Effector memory CD8-positive, alpha-beta T cell (primary cell): ENCODE data around the gene OR2W1.

Source experiments
- ATAC-seq: fragments of 150-1000 bp; cut with Tn5 transposase; replicated peaks from 2 replicates; pipeline ENCODE4 v1.10.0; 2021; ENCODE audit warnings: mild to moderate bottlenecking, moderate library complexity
- DNase-seq, 3 experiments: peaks; one replicate each; pipeline ENCODE4 v3.0.0; 2021
- H3K27ac Mint-ChIP-seq, 2 donors: one replicate each; pipeline ENCODE4 v1.8.0; 2022; ENCODE audit warnings: mild to moderate bottlenecking in 2 of 2, mixed read lengths in 2 of 2, moderate library complexity in 2 of 2
- H3K27me3 Mint-ChIP-seq, 2 donors: one replicate each; pipeline ENCODE4 v1.8.0; 2022; ENCODE audit warnings: mixed read lengths in 2 of 2
- H3K36me3 Mint-ChIP-seq: one replicate; pipeline ENCODE4 v1.8.0; 2022; ENCODE audit warnings: mild to moderate bottlenecking, moderate library complexity, mixed read lengths; ENCODE audit not compliant: insufficient read depth
- H3K4me1 Mint-ChIP-seq, 2 donors: one replicate each; pipeline ENCODE4 v1.8.0; 2022; ENCODE audit warnings: low read depth in 2 of 2, mixed read lengths in 2 of 2
- H3K4me3 Mint-ChIP-seq, 2 donors: one replicate each; pipeline ENCODE4 v1.8.0; 2022; ENCODE audit warnings: mild to moderate bottlenecking in 2 of 2, mixed read lengths in 2 of 2, moderate library complexity in 2 of 2
- H3K9me3 Mint-ChIP-seq, 2 donors: one replicate each; pipeline ENCODE4 v1.8.0; 2022; ENCODE audit warnings: mixed read lengths in 2 of 2

Gene OR2W1

DNA sequence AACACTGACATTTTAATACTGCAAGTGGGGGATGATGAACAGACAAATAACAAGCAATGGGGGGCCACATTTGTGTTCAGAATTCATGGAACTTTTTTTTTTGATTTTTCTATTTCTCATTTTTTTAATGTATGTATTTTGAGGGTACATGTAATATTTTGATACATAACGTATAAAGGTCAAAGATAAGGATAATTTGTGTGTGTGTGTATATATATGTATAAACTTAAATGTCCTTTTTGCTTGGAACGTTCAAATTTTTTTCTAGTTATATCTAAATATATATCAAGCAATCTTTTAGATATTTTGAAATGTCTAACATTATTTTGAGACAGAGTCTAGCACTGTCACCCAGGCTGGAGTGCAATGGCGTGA is 27.6 kb downstream of the OR2W1 start:
- no peak overlapping the region for H3K27ac Mint-ChIP-seq
- DNase-seq (no peak), ATAC-seq (no peak)
- no peak overlapping the region for H3K4me3 Mint-ChIP-seq
- peaks cover 12 to 16% of the 10 kb centered on the region in 2 donors for H3K4me1 Mint-ChIP-seq
- peaks cover 3% of the 10 kb centered on the region for H3K36me3 Mint-ChIP-seq
- peaks cover 31 to 48% of the 10 kb centered on the region in 2 donors for H3K27me3 Mint-ChIP-seq
- no peaks in the 10 kb centered on the region for H3K9me3 Mint-ChIP-seq

DNA sequence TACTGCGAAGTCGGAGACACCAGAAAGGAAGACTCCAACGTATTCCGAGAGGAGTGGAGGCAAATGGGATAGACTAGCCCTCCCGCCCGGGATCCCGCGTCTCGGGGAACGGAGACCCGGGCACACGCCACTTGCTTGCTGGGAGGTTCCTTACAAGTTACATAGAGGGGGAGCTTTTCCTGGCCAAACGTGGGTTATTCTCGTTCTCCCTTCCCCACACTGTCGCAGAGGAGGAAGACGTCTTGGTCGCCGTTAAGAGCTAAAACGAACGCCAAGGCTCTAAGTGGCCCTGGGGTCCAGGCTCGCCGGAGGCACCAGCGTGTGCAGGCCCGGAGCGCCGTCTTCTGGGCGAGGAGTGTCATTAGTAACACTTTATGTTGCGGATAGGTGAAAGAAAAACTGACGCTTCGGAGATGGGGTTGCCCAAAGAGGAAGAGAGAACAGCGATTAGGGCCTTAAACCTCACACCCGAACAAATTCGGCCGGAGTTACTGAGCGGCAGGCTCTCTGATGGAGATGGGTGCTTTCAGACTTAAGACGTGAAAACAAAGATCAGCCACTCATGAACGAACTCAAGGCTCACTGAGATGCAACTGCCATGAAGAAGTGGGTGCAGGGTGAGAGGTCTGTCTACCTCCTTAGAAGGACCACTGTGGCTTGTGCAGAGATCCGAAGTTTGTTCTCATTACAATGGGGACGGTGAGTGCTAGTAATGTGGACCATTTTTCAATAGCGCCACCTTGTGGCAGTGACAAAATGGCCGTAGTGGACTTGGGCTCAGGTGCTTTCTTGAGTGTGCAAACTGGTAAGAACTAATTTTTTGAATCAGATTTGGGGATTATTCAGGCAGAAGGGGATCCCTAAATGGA is 28.2 kb downstream of the OR2W1 start:
- Mint-ChIP-seq H3K27me3 (peaks cover 26 to 48% of the 10 kb centered on the region in 2 donors), H3K27ac (peak overlapping the region in 1 of 2 donors; percentile 29), H3K9me3 (no peaks in the 10 kb centered on the region), H3K4me3 (peak overlapping the region; percentile 85 to 86), H3K4me1 (peaks cover 12 to 16% of the 10 kb centered on the region in 2 donors), H3K36me3 (peaks cover 3% of the 10 kb centered on the region)
- peak; percentile 80 to 83 (median 82) for DNase-seq
- peak; percentile 84 for ATAC-seq

GRCh38 chr6:29014729-29015608 is 30.0 kb downstream of the OR2W1 start:
- peak overlapping the region in 1 of 2 donors; percentile 85 for H3K4me3 Mint-ChIP-seq
- no peak for ATAC-seq
- no peaks in the 10 kb centered on the region for H3K9me3 Mint-ChIP-seq
- peaks cover 2% of the 10 kb centered on the region for H3K36me3 Mint-ChIP-seq
- no peak overlapping the region for H3K27ac Mint-ChIP-seq
- peaks cover 16 to 22% of the 10 kb centered on the region in 2 donors for H3K4me1 Mint-ChIP-seq
- H3K27me3 Mint-ChIP-seq, result peaks cover 29 to 49% of the 10 kb centered on the region in 2 donors
- DNase-seq, result no peak

- no peaks in the 10 kb centered on the region for H3K36me3 Mint-ChIP-seq
- peak in 1 of 3 experiments; percentile 16 for DNase-seq
- peak overlapping the region; percentile 79 to 95 for H3K4me3 Mint-ChIP-seq
- H3K4me1 Mint-ChIP-seq, result peaks cover 8 to 11% of the 10 kb centered on the region in 2 donors
- H3K27me3 Mint-ChIP-seq, result peaks cover 36 to 59% of the 10 kb centered on the region in 2 donors
- H3K9me3 Mint-ChIP-seq, result no peaks in the 10 kb centered on the region
- H3K27ac Mint-ChIP-seq, result peak overlapping the region; percentile 45 to 86
- peak; percentile 73 for ATAC-seq
Observed at GRCh38 chr6:29011276-29011734, 33.7 kb downstream of the OR2W1 start.

- Mint-ChIP-seq H3K27me3 (peaks cover 43 to 68% of the 10 kb centered on the region in 2 donors), H3K36me3 (no peaks in the 10 kb centered on the region), H3K4me3 (no peak overlapping the region), H3K4me1 (peaks cover 7 to 12% of the 10 kb centered on the region in 2 donors), H3K9me3 (no peaks in the 10 kb centered on the region), H3K27ac (no peak overlapping the region)
- ATAC-seq, result no peak
- DNase-seq, result no peak
Observed at GRCh38 chr6:29009358-29009757, 35.6 kb downstream of the OR2W1 start.

DNA sequence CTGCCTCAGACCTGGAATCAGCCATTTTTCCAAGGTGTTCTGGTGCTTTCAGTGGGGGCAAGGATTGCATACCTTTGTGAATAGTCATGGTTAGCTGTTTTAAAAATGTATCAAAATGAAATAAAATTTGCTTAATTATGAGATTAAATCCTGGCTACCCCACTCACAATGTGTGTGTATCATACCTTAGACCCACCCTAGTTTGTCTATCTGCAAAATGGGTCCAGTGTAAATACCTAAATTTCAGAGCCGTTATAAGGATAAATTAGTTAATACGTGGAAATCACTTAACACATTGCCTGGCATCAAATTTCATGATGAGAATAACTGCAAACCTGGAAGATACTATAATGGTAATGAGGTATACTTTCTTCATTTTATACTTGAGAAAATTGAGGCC is 36.9 kb downstream of the OR2W1 start:
- Mint-ChIP-seq H3K27ac (no peak overlapping the region), H3K36me3 (no peaks in the 10 kb centered on the region), H3K4me1 (peaks cover 7 to 12% of the 10 kb centered on the region in 2 donors), H3K9me3 (no peaks in the 10 kb centered on the region), H3K27me3 (peaks cover 43 to 68% of the 10 kb centered on the region in 2 donors), H3K4me3 (no peak overlapping the region)
- ATAC-seq (no peak), DNase-seq (no peak)

DNA sequence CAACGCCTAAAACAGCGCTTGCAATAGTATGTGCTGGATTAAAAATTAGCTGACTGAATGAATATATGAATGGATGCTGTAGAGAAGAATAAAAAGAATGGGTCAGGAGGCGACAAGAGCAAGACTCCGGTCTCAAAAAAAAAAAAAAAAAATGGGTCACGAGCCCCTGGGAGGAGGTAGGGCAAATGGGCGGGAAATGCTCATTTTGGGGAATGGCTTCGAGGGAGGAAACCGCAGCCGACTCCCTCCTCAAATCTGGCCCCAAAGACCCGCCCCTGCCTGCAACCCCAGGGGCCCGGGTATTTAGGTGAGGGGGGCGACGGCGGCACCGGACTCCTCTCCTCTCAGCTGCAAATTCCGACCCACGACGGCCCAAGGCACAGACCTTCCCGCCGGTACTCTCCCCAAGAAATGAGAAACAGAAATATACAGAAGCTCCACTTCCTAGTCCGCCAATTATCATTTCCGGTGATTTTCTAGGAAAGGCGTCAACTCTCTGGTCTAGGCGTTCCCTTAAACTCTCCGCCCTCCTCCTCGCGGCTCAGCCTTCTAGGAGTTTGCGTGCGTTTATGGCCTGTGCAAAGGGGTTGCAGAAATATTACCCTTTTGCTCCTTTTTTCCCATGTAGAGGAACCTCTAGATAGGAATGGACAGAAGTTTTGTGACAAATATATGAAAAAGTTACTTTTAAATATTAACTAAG is 39.6 kb downstream of the OR2W1 start, which contains the start of gene ZNF311:
Gene ZNF311, minus strand, starts transcription at position 133 of the 703 bp plus-strand sequence. CDS start 1,361 bp downstream, outside the sequence.
- no peak for DNase-seq
- Mint-ChIP-seq H3K9me3 (no peaks in the 10 kb centered on the region), H3K36me3 (no peaks in the 10 kb centered on the region), H3K4me3 (peak within 1 kb of the TSS; percentile 77 to 84), H3K4me1 (peaks cover 3 to 7% of the 10 kb centered on the region in 2 donors), H3K27me3 (peaks cover 27 to 49% of the 10 kb centered on the region in 2 donors), H3K27ac (peak within 1 kb of the TSS in 1 of 2 donors; percentile 69)
- peak; percentile 48 for ATAC-seq

DNA sequence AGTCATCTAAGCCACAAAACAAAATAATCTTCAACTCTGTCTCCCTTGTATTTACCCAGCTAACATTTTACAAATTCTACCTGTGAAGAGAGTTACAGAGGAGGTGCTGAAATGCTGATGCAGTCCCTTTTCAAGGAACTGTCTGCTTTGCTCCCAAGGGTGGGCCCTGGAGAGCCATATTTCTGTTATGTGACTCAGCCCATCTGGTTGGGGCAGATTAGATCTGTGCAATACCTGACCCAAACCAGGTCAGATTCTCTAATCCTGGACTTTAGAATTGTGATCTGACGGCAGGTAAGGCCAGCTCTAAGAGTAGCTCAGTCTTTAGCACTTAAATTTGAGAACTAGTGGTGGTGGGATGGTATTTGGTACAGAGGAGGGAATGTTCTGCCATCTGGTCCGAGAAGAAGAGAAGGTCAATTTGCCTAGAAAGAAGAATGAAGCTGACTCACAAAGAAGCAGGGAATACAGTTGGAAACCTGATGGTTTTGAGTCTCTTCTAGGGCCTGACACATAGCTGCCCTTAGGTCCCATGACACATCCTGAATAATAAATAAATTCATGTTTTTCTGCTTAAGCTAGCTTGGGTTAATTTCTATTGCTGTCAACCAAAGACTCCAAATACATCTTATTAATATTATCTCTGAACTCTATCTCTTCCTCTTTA is 48.0 kb downstream of the OR2W1 start:
- Mint-ChIP-seq H3K36me3 (no peaks in the 10 kb centered on the region), H3K4me1 (no peaks in the 10 kb centered on the region), H3K9me3 (no peaks in the 10 kb centered on the region), H3K4me3 (no peak overlapping the region), H3K27ac (no peak overlapping the region), H3K27me3 (peaks cover 25 to 35% of the 10 kb centered on the region in 2 donors)
- DNase-seq, result no peak
- no peak for ATAC-seq

DNA sequence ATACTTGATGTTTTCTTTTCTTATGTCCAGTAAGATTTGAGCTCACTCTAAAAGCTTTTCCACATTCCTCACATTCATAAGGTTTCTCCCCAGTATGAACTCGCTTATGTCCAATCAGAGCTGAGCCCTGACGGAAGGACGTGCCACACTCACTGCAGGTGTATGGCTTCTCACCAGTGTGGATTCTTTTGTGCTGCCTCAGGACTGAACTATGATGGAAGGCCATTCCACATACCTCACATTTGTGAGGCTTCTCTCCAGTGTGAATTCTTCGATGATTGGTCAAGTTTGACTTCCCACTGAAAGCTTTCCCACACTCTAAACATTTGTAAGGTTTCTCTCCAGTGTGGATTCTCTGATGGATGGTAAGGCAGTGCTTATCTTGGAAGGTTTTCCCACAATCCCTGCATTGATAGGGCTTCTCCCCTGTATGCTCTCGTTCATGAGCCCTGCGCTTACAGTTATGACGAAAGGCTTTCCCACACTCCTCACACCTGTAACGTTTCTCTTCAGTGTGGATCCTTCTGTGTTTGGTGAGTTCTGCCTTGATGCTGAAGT is 49.8 kb downstream of the OR2W1 start:
- Mint-ChIP-seq H3K36me3 (no peaks in the 10 kb centered on the region), H3K9me3 (no peaks in the 10 kb centered on the region), H3K4me3 (no peak overlapping the region), H3K27ac (no peak overlapping the region), H3K27me3 (peaks cover 21 to 35% of the 10 kb centered on the region in 2 donors), H3K4me1 (no peaks in the 10 kb centered on the region)
- DNase-seq (no peak), ATAC-seq (no peak)
